HEK293T (cell line): ENCODE measurements around the gene COL9A2.

ENCODE experiments used
- FOXM1 ChIP-seq: fragments of 450-650 bp; IDR thresholded peaks from 2 replicates; pipeline ENCODE4 v1.6.1; 2017; ENCODE audit warnings: mild to moderate bottlenecking, borderline replicate concordance
- NFRKB ChIP-seq: fragments of 450-650 bp; IDR thresholded peaks from 2 replicates; pipeline ENCODE4 v1.6.1; 2016; ENCODE audit warnings: mild to moderate bottlenecking, moderate library complexity
- SP1 ChIP-seq: fragments of 450-650 bp; IDR thresholded peaks from 2 replicates; pipeline ENCODE4 v1.6.1; 2017
- TARDBP ChIP-seq: fragments of 450-650 bp; IDR thresholded peaks from 2 replicates; pipeline ENCODE4 v1.6.1; 2016
- ZNF384 ChIP-seq: fragments of 450-650 bp; IDR thresholded peaks from 2 replicates; pipeline ENCODE4 v1.6.1; 2016

DNA sequence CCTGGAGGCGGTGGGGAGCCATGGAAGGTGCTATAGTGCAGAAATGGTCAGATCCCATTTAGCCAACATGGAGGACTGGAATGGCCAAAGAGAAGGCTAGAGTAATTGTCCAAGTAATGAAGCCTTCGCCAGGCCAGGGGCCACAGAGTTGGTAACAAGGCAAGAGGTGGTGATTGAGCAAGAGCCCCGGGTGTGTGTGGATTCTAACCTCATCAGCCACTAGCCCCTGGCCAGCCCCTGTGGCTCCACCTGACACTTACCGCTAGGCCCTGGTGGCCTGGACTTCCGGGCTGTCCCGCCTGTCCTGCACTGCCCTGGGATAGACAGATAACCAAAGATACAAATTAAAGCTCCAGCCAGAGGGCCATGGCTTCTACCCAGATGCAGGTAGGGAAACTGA is 9.9 kb downstream of the COL9A2 start:
- TF ChIP-seq FOXM1: no peak
- TF ChIP-seq NFRKB: no peak
- no peak for TF ChIP-seq ZNF384
- no peak for TF ChIP-seq SP1
- TF ChIP-seq TARDBP: no peak
